DOHH2 (cell line): ENCODE results near the gene FAM53B.

Experiments used
- H3F3A ChIP-seq: fragments of 200-600 bp; sonication (generic), shearing (Covaris generic); 2 replicates; pipeline ENCODE4 v1.6.0; 2016; ENCODE audit warnings: antibody characterized with exemption, mild to moderate bottlenecking; ENCODE audit not compliant: control insufficient read depth, insufficient read depth
- H3K27ac ChIP-seq: fragments of 200-600 bp; sonication (generic); 2 replicates; pipeline ENCODE4 v1.5.1; 2014; ENCODE audit warnings: low read depth, mild to moderate bottlenecking, low read length, moderate library complexity
- H3K27me3 ChIP-seq: fragments of 200-600 bp; sonication (generic); 2 replicates; pipeline ENCODE4 v1.6.1; 2014; ENCODE audit warnings: mild to moderate bottlenecking, low read length, mixed read lengths; ENCODE audit not compliant: control insufficient read depth
- H3K36me3 ChIP-seq: fragments of 200-600 bp; sonication (generic); 2 replicates; pipeline ENCODE4 v1.6.1; 2014; ENCODE audit warnings: mild to moderate bottlenecking, low read length, moderate library complexity, mixed read lengths; ENCODE audit not compliant: control insufficient read depth
- H3K4me1 ChIP-seq: fragments of 200-600 bp; sonication (generic); 2 replicates; pipeline ENCODE4 v1.6.1; 2014; ENCODE audit warnings: mild to moderate bottlenecking, low read length, mixed read lengths; ENCODE audit not compliant: control insufficient read depth
- H3K4me2 ChIP-seq: fragments of 200-600 bp; sonication (generic); 2 replicates; pipeline ENCODE4 v1.6.0; 2014; ENCODE audit warnings: mild to moderate bottlenecking, low read length, moderate library complexity
- H3K4me3 ChIP-seq: fragments of 200-600 bp; sonication (generic); 2 replicates; pipeline ENCODE4 v1.5.1; 2014; ENCODE audit warnings: mild to moderate bottlenecking, low read length, mixed read lengths
- H3K79me2 ChIP-seq: fragments of 200-600 bp; sonication (generic); 2 replicates; pipeline ENCODE4 v1.6.1; 2014; ENCODE audit warnings: mild to moderate bottlenecking, low read length, mixed read lengths; ENCODE audit not compliant: control insufficient read depth
- H3K9me2 ChIP-seq: fragments of 200-600 bp; sonication (generic); replicated peaks from 2 replicates; pipeline ENCODE4 v1.6.1; 2014; ENCODE audit warnings: mild to moderate bottlenecking, low read length, mixed read lengths; ENCODE audit not compliant: control insufficient read depth
- H3K9me3 ChIP-seq: fragments of 200-600 bp; sonication (generic); 2 replicates; pipeline ENCODE4 v1.6.1; 2014; ENCODE audit warnings: antibody characterized with exemption, low read length, mixed read lengths; ENCODE audit not compliant: control insufficient read depth, insufficient read depth
- H4K20me1 ChIP-seq: fragments of 200-600 bp; sonication (generic); 2 replicates; pipeline ENCODE4 v1.6.0; 2014; ENCODE audit warnings: low read depth, mild to moderate bottlenecking, antibody characterized with exemption, low read length, moderate library complexity; ENCODE audit not compliant: control insufficient read depth, insufficient read depth
- EZH2phosphoT487 ChIP-seq: fragments of 200-600 bp; sonication (generic); IDR thresholded peaks from 2 replicates; pipeline ENCODE4 v1.6.1; 2017; ENCODE audit warnings: borderline replicate concordance, mild to moderate bottlenecking, antibody characterized with exemption, low read length, moderate library complexity, mixed read lengths
- TF ChIP-seq, protein P1 (sequence below): fragments of 200-600 bp; sonication (generic); IDR thresholded peaks from one replicate; pipeline ENCODE4 v1.5.1; 2014; ENCODE audit warnings: antibody characterized with exemption, mild to moderate bottlenecking, low read depth, low read length; ENCODE audit not compliant: poor library complexity, severe bottlenecking

The FAM53B gene

DNA sequence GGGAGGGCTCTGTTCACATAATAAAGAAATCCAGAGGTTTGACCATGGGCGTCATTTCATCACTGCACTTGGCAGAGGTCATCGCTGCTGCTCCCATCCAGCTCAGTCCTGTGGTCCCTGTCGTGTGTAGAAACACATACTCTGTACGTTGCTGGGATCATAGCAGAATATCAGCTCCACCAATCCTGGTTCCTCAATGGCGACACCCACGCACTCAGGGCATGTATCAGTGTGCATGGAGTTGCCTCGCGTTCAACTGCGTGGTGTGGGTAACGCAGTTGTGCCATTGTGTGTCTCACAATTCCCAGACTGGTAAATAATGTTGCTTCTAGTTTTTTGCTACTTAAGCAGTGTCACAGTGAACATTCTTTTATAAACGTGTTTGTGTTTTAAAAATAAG, 171.4 kb downstream of the FAM53B start:
- Histone ChIP-seq H3K27ac (no peak overlapping the region), H4K20me1 (no peaks in the 10 kb centered on the region), H3K4me1 (peaks cover 14% of the 10 kb centered on the region), H3K4me3 (no peak overlapping the region), H3K9me3 (no peaks in the 10 kb centered on the region), H3K27me3 (no peaks in the 10 kb centered on the region), H3K79me2 (no peaks in the 10 kb centered on the region), H3K4me2 (no peak overlapping the region), H3K9me2 (no peaks in the 10 kb centered on the region), H3K36me3 (no peaks in the 10 kb centered on the region), H3F3A (no peaks in the 10 kb centered on the region)
- TF ChIP-seq EZH2phosphoT487, result no peak
- TF ChIP-seq, protein P1, sequence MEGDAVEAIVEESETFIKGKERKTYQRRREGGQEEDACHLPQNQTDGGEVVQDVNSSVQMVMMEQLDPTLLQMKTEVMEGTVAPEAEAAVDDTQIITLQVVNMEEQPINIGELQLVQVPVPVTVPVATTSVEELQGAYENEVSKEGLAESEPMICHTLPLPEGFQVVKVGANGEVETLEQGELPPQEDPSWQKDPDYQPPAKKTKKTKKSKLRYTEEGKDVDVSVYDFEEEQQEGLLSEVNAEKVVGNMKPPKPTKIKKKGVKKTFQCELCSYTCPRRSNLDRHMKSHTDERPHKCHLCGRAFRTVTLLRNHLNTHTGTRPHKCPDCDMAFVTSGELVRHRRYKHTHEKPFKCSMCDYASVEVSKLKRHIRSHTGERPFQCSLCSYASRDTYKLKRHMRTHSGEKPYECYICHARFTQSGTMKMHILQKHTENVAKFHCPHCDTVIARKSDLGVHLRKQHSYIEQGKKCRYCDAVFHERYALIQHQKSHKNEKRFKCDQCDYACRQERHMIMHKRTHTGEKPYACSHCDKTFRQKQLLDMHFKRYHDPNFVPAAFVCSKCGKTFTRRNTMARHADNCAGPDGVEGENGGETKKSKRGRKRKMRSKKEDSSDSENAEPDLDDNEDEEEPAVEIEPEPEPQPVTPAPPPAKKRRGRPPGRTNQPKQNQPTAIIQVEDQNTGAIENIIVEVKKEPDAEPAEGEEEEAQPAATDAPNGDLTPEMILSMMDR, result no peak

DNA sequence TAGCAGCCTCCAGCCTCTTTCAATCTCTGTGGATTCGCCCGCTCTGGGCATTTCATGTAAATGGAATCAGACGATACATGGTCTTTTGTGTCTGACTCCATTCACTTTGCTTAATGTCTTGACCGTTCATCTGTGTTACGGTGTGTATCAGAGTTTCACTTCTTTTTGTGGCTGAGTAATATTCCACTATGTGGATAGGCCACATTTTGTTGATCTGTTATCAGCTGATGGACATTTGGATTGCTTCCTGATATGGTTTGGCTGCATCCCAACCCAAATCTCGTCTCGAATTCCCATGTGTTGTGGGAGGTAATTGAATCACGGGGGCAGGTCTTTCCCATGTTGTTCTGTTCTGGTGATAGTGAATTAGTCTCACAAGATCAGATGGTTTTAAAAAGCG, 173.5 kb downstream of the FAM53B start:
- no peaks in the 10 kb centered on the region for H3K27me3 ChIP-seq
- no peak overlapping the region for H3K4me2 ChIP-seq
- H3K9me3 ChIP-seq, result no peaks in the 10 kb centered on the region
- H3K36me3 ChIP-seq, result no peaks in the 10 kb centered on the region
- peaks cover 16% of the 10 kb centered on the region for H3K4me1 ChIP-seq
- H3K4me3 ChIP-seq, result no peak overlapping the region
- no peak overlapping the region for H3K27ac ChIP-seq
- H4K20me1 ChIP-seq, result no peaks in the 10 kb centered on the region
- H3K9me2 ChIP-seq, result no peaks in the 10 kb centered on the region
- H3K79me2 ChIP-seq, result no peaks in the 10 kb centered on the region
- H3F3A ChIP-seq, result no peaks in the 10 kb centered on the region
- TF ChIP-seq, protein P1, result no peak
- no peak for TF ChIP-seq EZH2phosphoT487

DNA sequence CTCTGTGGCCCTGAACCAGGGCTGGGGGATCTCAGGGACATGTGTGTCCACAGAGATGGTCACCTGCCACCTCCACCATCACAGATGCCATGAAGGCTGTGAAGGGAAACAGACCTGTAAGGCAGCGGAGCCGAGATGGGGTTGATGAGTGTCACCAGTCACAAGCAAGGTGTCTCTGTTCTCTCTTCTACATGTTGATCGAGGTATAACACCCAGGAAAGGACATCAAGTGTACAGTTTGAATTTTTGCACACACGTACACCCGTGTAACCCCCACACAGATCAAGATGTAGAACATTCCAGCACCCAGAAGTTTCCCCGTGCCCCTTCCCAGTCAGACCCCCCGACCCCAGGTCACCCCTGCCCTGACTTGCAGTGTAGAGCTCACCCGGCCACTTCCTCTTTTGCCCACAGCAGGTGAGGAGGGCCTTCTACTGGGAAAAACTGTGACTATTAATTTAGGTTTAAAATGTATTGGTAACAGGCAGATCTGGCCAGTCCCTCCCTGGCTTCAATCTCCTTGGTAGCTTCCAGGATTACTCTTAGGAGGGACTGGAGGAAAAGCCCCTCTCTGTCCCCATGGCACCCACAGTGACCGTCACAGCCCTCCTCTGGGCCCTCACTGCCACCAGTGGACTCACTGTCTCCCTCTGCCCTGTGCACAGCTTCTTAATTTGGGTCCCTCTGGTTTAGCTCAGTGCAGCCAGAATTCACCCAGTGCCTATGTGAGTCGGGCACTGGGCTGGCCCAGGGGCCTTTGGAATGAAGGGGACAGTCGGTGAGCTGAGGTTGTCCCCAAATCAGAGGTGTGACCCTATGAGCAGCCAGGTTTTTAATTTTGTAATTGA, 174.3 kb downstream of the FAM53B start:
- Histone ChIP-seq H3K79me2 (no peaks in the 10 kb centered on the region), H3K9me2 (no peaks in the 10 kb centered on the region), H3K4me1 (peaks cover 22% of the 10 kb centered on the region), H3K4me3 (no peak overlapping the region), H3F3A (no peaks in the 10 kb centered on the region), H4K20me1 (no peaks in the 10 kb centered on the region), H3K9me3 (no peaks in the 10 kb centered on the region), H3K27ac (no peak overlapping the region), H3K36me3 (no peaks in the 10 kb centered on the region), H3K27me3 (no peaks in the 10 kb centered on the region), H3K4me2 (no peak overlapping the region)
- TF ChIP-seq, protein P1, result no peak
- no peak for TF ChIP-seq EZH2phosphoT487
